Left renal cortex interstitium (tissue), 4 donors: ENCODE data around the gene FMN1. TPM values are rescaled to one million over a fixed set of nuclear protein-coding genes. Genes with fewer than 3 reads are reported as not detected.
"Not testable (repeated sequence)": the region's sequence is repeated elsewhere in the genome, so short reads cannot be mapped to it uniquely, and the experiment has no call there.

ENCODE experiments used
- DNase-seq, 4 donors: peaks; one replicate each; pipeline ENCODE4 v3.0.0-alpha.2; 2013; ENCODE audit warnings: low read depth in 4 of 4, low spot score in 2 of 4, missing footprints in 1 of 4
- polyA plus RNA-seq, 4 donors: library from polyadenylated mRNA; unstranded; fragments of 120-200 nt; gene quantifications; one replicate each; pipeline ENCODE4 v1.2.1, GENCODE V29; 2013; ENCODE audit not compliant: insufficient read length in 4 of 4

FMN1 gene
- polyA plus RNA-seq, 4 donors: 13.7 to 21.0 (median 15.2) TPM

GRCh38 chr15:32951736-32952464 lies 242.6 kb downstream of the FMN1 start:
- no peak for DNase-seq

- not testable (repeated sequence) for DNase-seq
Measured at GRCh38 chr15:32950051-32950450, 244.5 kb downstream of the FMN1 start.

- DNase-seq: no peak
Measured at GRCh38 chr15:32946210-32946609, 248.3 kb downstream of the FMN1 start.

DNA sequence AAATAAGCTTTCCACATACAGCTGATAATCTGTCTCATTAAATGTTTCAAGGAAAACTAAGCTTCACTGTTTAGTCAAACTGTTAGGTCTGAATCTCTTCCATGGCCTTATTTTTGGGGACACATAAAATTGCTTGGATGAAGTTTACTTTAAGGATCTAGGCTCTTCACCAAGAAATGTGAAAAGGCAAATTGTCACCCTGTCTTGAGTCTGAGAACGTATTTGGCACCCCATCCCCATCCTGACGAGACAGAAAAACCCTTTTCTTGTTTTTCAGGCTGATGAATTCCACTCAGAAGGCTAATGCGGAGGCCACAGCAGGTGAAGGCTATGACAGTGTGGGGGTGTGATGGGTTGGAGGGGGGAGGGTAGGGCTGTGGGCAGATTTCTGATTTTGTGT lies 250.1 kb downstream of the FMN1 start:
- no peak for DNase-seq

DNA sequence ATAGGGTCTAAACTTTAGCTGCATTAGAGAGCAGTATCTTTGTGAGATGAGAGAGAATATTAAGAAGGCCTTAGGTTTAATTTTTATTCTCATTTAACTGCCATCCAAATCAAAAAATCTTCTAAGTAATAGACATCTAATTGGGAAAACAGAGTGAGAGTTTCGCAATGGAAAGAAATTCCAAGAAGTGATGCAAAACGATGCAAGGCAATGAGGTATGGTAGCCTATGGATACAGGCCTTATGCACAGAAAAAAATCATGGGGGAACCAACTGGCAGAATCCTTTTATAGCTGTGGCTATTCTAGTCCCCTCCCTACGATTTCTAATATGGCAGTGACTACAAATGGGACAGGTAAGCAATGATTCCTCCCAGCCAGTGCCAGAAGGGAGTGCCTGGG lies 250.8 kb downstream of the FMN1 start:
- no peak for DNase-seq

GRCh38 chr15:32942401-32942841 lies 252.1 kb downstream of the FMN1 start:
- DNase-seq: no peak

GRCh38 chr15:32941823-32942222 lies 252.7 kb downstream of the FMN1 start:
- no peak for DNase-seq

- no peak for DNase-seq
Measured at GRCh38 chr15:32936976-32937375, 257.5 kb downstream of the FMN1 start.

GRCh38 chr15:32936283-32936918 lies 258.1 kb downstream of the FMN1 start:
- DNase-seq: no peak

DNA sequence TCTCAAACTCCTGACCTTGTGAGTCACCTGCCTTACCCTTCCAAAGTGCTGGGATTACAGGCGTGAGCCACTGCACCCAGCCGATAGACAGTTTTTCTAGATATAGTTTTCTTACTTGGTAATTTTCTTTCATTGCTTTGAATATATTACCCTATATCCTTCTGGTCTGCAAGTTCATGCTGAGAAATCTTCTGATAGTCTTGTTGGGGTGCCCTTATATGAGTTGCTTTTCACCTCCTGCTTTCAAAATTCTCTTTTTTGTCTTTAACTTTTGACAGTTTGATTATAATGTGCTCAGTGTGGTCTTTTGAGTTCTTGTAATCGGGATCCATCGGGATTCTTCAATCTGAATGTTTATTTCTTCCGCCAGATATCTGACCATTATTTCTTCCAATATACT lies 259.4 kb downstream of the FMN1 start:
- no peak for DNase-seq

GRCh38 chr15:32933236-32933635 lies 261.3 kb downstream of the FMN1 start:
- no peak for DNase-seq

- no peak for DNase-seq
Measured at GRCh38 chr15:32928876-32929275, 265.6 kb downstream of the FMN1 start.

- DNase-seq: no peak
Measured at GRCh38 chr15:32927124-32927523, 267.4 kb downstream of the FMN1 start.

GRCh38 chr15:32923176-32923575 lies 271.3 kb downstream of the FMN1 start:
- no peak for DNase-seq

GRCh38 chr15:32922541-32922940 lies 272.0 kb downstream of the FMN1 start:
- no peak for DNase-seq

GRCh38 chr15:32919749-32920414 lies 274.6 kb downstream of the FMN1 start:
- DNase-seq: no peak

GRCh38 chr15:32918547-32918946 lies 276.0 kb downstream of the FMN1 start:
- no peak for DNase-seq

DNA sequence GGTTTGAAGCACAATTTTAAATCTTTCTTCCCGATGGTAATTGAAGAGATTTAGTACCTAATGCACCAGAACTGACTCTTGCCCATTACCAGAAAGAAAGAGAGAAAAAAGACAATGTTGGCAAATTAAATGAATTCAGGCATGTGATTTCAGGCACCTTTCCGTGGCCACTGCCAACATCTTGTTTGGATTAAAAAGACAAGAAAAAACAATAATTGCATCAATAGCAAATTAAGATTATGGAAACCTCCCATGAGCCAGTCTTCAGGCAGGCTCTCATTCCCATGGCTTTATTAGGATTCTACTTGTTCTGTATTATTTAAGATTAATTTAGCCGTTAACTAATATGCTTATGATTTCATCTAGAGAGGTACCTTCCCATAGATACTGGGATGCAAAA lies 283.7 kb downstream of the FMN1 start:
- no peak for DNase-seq

- no peak for DNase-seq
Measured at GRCh38 chr15:32909431-32909830, 285.1 kb downstream of the FMN1 start.

DNA sequence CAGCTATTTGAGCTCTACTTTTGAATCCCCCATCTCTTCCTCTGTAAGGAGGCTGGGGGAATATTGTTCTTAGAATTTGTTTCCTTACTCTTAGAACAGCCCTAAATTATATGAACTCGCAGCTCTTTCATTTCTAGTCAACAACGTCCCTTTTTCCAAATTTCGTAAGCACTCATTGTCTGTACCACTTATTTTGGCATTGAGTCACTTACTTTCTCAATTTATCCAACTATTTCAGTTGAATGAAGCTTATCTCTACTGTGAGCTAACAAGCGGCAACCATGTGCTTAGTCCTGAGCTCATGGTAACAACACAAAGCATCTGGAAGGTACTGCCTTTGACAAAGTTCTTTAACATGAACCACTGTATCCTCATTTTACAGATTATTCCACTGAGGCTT lies 285.6 kb downstream of the FMN1 start:
- no peak for DNase-seq

- no peak for DNase-seq
Measured at GRCh38 chr15:32908135-32908801, 286.2 kb downstream of the FMN1 start.
